ENCODE measurements around the gene NPEPL1.

Gene NPEPL1

GRCh38 chr20:58701431-58702160, 9.0 kb downstream of the NPEPL1 start:
- no peak for DNase-seq (ENCODE audit: low spot score)

DNA sequence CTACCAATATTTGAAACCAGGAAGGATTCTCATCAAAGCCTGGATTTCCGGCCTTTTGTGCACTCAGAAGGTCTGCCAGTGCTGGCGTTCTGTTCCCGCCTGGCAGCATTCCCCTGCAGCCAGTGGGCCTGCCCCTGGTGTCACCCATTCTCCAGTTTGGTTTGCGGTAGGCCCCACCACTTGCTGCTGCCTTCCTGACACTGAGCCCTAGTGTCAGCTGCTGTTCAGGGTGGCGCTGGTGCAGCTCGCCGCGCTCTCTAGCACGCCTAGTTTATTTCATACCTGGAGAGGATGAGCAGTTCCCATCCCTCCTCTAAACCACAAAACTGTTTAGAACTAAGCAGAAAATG, 9.5 kb downstream of the NPEPL1 start:
- DNase-seq (ENCODE audit: low spot score): no peak

- DNase-seq (ENCODE audit: low spot score): no peak
Measured at GRCh38 chr20:58702859-58703648, 10.5 kb downstream of the NPEPL1 start.

DNA sequence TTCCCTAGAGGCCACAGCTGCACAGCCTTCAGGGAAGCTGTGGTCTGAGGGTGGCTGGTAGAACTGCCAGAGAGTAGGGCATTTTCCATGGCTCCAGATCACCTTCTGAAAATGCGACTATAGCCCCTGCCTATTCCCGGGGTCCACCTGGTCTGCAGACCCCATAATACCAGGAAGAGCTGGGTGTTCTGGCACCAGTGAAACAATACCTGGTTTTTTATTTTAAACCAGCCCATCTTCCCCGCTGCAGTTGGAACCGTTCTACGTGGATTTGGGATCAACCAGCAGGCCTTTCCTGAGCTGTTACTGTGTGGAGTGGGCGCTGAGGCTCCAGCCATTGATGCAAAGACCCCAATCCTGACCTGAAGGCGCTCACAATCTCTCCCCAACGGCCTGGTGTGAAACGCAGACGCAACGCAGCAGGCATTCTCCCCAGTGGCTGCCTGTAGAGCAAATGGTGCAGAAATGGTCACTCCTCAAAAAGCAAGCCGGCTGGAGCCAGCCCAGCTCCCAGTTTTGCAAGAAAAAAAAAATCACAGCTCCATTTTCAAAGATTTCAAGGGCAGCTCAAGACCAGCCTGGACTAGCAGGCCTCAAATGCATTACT, 11.3 kb downstream of the NPEPL1 start:
- DNase-seq (ENCODE audit: low spot score): no peak

- no peak for DNase-seq (ENCODE audit: low spot score)
Measured at GRCh38 chr20:58705208-58705926, 12.8 kb downstream of the NPEPL1 start.

DNA sequence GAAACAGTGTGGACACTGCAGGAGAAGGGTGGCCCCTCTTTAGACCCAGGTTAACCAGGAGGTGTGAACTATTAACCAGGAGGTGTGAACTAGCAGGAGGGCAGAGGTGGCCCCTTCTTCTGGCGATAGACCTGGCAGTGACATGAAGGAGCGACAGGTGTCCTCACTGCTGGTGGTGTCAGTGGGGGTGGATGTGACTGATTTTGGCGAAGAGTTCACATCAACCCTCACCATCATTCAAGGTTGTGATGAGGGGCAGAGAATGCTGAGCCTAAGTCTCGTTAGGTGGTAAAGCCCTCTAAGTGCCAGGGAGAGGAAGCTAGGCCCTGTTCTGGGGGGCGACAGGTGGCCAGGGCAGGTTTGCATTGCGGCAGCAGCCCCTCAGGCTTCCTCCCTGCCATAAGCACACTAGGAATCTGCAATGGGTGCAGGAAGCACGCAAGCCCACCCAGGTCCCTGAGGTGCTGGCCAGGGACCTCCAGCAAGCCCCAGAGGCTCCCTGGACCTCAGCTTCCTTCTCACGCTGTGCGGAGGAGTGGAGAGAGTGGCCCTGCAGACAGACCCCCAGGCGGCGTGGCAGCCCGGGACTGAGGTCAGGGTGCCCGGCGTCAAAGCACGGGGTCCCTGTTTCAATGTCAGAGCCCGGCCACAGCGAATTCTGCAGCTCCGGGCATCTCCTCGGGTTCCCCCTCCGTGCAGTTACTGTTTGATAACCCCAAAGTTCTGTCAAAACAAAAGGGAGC, 13.7 kb downstream of the NPEPL1 start:
- no peak for DNase-seq (ENCODE audit: low spot score)

DNA sequence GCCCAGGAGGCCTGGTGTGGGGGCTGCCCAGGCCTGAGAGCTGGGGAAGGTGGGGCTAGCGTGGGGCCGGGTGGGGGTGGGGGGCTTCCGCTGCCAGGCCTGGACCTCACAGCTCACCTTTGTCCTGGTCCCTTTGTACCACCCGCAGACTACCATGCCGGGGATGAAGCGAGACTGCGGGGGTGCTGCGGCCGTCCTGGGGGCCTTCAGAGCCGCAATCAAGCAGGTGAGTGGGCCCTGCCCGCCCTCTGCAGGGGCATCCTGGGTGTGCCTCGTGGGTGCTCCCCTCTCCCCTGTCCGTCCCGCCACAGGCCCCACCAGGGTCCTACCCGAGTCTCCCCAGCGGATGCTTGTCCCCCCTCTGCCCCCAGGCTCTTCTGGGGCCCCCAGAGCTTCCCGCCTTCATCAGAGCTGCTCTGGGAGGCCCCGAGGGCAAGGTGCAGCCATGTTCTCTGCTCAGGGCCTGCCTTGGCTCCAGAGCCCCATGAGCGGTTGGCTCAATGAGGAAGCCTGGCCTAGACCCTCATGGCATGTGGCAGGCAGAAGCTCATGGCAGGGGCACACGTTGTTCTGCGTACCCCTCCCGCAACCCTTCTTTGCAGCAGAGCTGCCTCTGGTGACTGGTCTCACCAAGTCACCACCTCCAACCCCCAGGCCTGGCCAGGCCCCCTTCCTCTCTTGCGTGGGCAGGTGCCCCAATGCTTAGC, 14.5 kb downstream of the NPEPL1 start:
- no peak for DNase-seq (ENCODE audit: low spot score)

- no peak for DNase-seq (ENCODE audit: low spot score)
Measured at GRCh38 chr20:58707770-58708169, 15.2 kb downstream of the NPEPL1 start.

- no peak for DNase-seq (ENCODE audit: low spot score)
Measured at GRCh38 chr20:58708246-58708931, 15.8 kb downstream of the NPEPL1 start.

GRCh38 chr20:58709013-58709702, 16.6 kb downstream of the NPEPL1 start:
- no peak for DNase-seq (ENCODE audit: low spot score)

GRCh38 chr20:58709703-58710039, 17.1 kb downstream of the NPEPL1 start:
- no peak for DNase-seq (ENCODE audit: low spot score)

DNA sequence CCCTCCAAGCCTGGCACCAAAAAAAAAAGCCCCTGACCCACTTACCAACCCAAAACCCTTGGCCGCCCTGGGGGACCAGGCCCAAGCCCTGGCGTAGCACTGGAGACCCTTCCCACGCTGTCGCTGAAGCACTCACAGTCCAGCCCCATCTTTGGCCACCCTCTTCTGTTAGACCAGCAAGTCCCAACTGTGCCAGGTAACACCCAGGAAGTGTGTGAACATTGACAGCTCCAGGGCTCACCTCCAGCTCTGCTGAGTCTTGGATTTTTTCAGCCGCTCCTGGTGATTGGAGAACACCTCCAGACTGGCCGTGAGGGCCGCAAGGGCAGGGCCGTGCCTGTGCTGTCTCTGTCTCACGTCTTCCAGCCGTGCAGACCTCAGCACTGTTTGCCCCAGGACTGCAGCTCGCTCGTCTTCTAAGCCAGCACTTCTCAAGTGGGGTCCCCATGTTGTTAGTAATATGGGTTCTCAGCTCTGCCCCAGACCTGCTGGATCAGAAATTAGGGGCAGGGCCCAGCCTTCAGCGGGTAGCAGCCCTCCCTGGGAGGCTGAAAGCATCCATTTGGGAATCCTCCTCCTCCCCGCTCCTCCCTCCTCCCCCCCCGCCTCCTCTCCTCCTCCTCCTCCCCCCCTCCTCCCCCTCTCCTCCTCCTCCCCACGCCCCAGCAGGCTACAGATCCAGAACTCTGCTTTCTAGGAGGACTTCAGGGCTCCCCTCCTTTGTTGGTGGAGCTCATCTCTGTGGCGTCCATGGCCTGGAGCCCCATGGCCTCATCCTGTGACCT, 18.1 kb downstream of the NPEPL1 start:
- no peak for DNase-seq (ENCODE audit: low spot score)

DNA sequence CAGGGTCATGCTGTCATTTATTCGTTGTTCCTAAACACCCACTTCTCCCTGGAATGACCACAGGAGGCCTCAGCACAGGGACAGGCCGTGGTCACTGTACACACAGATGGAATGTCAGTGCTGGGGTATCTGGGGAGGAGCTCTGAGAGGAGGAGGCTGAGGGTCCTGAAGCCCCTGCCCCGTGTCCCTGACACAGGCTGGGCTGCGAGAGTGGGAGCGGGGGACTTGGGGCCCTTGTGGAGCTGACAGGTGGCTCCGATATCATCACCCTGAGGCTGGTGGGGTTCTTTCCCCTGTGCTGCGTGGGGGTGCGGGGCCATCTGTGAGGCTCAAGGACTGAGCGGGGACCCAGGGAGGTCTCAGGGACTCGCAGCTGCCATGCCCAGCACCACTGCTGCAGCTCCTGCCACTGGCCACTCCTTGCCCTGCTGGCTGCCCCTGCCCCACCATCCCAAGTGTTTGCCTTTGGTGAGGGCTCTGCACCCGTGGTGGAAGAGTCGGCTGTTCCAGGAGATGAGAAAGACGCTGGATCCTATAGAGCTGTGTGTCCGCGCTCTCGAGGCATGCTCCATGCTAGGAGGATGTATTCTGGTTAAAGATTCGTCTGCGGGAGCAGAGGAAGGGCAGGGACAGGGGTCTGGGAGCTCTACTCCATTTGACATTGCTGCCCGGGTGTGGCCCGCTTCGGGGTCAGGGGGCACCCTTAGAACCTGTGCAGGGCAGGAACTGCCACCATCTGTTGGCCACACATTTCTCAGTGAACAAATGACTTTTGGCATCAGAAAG, 18.9 kb downstream of the NPEPL1 start:
- no peak for DNase-seq (ENCODE audit: low spot score)

- DNase-seq (ENCODE audit: low spot score): no peak
Measured at GRCh38 chr20:58712151-58712791, 19.7 kb downstream of the NPEPL1 start.

DNA sequence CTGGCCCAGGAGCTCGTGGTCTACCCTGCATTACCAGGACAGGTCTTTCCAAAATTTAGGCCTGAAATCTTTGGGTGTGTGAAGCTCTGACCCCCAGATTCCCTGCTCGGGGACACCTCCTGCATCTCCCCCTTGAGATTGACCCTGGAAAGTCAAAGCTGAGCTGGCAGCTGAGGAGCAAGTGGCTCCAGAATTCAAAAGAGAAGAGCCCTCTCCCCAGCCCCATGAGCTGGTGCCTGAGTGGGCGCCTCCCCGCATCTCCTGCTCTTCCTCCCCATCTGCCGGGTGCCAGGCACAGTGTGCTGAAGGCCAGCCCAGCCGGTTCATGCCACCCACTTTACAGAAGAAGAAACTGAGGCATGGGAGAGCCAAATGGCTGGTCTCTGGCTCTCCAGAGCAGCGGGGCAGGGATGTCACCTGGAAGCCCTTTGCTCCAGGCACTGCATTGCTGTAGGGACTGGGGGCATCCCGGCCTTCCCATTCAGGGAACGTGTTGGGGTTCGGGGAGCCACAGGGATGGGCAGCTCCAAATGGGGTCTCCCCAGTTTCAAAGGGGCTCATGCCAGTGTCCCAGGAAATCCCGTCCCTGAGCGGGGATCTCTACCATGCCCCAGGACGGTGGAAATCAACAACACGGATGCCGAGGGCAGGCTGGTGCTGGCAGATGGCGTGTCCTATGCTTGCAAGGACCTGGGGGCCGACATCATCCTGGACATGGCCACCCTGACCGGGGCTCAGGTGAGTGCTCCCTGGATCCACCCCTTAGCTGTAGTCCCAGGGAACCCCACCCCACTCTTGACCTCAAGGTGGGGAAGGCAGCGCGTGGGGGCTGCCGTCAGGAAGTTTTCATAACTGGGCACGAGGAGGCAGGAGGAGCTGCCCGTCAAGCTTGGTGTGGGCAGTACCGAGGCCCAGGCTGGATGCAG, 20.5 kb downstream of the NPEPL1 start:
- no peak for DNase-seq (ENCODE audit: low spot score)

GRCh38 chr20:58713801-58714339, 21.3 kb downstream of the NPEPL1 start:
- DNase-seq (ENCODE audit: low spot score): no peak
